C4-2B (cell line): Measurements from ENCODE around the gene NOTCH3.
A peak's percentile ranks its signal among the peaks of the same experiment; 100 is the strongest.

Experiments
- H3K27ac ChIP-seq: fragments of 450-650 bp; 2 replicates; pipeline ENCODE4 v1.5.1; 2017
- ZFX ChIP-seq: fragments of 450-650 bp; IDR thresholded peaks from 2 replicates; pipeline ENCODE4 v1.6.1; 2017
- TF ChIP-seq, protein P1 (sequence below): fragments of 450-650 bp; conservative IDR thresholded peaks from 2 replicates; pipeline ENCODE4 v1.5.1; 2017; ENCODE audit warnings: mild to moderate bottlenecking

NOTCH3 gene

DNA sequence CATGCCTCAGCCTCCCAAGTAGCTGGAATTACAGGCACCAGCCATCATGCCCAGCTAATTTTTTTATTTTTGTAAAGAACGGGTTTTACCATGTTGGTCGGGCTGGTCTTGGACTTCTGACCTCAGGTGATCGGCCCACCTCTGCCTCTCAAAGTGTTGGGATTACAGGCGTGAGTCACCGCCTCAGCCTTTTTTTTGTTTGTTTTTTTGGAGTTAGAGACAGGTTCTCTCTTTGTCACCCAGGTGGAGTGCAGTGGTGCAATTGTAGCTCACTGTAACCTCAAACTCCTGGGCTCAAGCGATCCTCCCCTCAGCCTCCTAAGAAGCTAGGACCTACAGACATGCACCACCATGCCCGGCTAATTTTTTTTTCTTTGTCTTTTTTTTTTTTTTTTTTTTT is 15.6 kb upstream of the NOTCH3 start:
- H3K27ac ChIP-seq, result no peak overlapping the region
- TF ChIP-seq, protein P1, sequence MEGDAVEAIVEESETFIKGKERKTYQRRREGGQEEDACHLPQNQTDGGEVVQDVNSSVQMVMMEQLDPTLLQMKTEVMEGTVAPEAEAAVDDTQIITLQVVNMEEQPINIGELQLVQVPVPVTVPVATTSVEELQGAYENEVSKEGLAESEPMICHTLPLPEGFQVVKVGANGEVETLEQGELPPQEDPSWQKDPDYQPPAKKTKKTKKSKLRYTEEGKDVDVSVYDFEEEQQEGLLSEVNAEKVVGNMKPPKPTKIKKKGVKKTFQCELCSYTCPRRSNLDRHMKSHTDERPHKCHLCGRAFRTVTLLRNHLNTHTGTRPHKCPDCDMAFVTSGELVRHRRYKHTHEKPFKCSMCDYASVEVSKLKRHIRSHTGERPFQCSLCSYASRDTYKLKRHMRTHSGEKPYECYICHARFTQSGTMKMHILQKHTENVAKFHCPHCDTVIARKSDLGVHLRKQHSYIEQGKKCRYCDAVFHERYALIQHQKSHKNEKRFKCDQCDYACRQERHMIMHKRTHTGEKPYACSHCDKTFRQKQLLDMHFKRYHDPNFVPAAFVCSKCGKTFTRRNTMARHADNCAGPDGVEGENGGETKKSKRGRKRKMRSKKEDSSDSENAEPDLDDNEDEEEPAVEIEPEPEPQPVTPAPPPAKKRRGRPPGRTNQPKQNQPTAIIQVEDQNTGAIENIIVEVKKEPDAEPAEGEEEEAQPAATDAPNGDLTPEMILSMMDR, result no peak
- no peak for TF ChIP-seq ZFX

DNA sequence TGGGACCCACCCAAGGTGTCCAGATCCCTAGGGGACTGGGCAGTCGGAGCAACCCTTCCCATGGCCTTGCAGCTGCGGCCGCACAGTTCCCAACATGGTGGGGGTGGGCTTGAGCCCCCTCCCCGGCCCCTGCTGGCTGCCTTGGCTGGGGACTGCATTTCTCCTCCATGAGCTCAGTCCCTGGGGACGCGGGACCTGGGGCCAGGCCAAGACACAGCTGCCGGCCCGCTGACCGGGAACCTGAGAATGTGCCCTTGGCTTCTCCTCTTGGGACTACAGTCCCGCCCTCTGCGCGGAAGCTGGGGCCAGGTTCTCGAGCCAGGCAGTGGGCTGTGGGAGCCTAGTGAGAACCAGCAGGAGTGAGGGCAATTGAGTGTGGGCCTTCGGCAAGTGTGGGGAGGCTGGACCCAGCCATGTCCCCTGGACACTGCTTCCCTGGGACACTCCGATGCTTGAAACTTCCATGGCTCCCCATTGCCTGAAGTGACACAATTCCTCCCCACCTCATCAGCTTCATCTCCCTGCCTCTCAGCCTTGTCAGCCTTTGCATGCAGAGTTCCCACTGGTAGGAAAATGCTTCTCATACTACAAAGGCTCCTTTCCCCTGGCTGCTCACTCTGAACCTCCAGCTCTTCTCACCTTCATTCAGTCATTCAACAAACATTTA is 13.1 kb upstream of the NOTCH3 start:
- no peak overlapping the region for H3K27ac ChIP-seq
- TF ChIP-seq, protein P1, result no peak
- TF ChIP-seq ZFX, result no peak

DNA sequence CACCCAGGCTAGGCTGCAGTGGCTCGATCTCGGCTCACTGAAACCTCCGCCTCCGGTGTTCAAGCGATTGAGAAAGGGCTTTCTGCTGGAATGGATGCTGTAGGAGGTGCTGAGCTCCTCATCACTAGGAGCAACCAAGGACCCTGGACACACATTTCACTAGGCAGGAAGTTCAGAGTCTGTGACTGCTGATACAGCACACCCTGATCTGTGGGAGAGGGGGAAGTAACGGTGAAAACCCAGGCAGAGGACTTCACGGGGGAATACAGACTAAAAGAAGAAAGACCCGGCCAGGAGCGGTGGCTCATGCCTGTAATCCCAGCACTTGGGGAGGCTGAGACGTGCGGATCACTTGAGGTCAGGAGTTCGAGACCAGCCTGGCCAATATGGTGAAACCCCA is 11.9 kb upstream of the NOTCH3 start:
- TF ChIP-seq, protein P1, result no peak
- TF ChIP-seq ZFX, result no peak
- H3K27ac ChIP-seq, result no peak overlapping the region

DNA sequence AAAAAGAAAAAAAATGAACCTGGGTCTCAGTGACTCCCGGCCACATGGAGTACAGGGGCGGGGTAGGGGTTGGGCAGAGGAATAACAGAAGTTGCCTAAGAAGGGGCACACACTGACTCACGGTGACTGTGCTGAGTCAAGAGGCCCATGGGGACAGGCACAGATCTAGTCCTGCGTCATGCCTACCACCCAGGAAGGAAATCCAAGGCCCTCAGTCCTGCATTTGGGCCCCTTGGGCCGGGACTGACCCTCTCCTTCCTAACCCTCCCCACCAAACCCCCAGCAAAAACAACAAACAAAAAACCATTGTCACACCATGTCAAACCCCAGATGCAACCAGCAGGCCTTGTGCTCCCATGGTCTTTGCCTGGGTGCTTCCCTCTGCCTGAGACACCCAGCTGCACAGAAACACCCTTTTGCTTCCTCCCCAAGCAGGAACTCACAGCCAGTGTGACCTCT is 9.6 kb upstream of the NOTCH3 start:
- no peak overlapping the region for H3K27ac ChIP-seq
- TF ChIP-seq, protein P1, result no peak
- TF ChIP-seq ZFX, result no peak

DNA sequence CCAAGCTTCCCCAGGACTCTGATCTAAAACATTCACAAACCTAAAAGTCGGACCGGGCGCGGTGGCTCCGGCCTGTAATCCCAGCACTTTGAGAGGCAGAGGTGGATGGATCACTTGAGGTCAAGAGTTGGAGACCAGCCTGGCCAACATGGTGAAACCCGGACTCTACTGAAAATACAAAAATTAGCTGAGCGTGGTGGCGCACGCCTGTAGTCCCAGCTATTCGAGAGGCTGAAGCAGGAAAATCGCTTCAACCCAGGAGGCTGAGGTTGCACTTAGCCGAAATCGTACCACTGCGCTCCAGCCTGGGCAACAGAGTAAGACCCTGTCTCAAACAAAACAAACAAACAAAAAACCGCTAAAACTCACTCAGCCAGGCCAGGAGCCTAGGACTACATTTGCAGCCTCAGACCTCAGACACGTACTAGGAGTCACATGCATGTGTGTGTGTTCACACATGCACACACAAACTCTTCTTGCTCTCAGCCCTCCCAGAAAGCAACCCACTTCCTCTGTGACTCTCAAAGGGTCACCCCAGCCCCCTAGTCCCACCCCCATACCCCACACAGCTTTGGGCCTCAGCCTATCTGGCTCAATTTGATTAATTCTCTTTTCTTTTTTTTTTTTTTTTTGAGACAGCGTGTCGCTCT is 704 bp upstream of the NOTCH3 start:
- no peak overlapping the region; the same call in 1 of the 2 replicates for H3K27ac ChIP-seq
- no peak for TF ChIP-seq ZFX

DNA sequence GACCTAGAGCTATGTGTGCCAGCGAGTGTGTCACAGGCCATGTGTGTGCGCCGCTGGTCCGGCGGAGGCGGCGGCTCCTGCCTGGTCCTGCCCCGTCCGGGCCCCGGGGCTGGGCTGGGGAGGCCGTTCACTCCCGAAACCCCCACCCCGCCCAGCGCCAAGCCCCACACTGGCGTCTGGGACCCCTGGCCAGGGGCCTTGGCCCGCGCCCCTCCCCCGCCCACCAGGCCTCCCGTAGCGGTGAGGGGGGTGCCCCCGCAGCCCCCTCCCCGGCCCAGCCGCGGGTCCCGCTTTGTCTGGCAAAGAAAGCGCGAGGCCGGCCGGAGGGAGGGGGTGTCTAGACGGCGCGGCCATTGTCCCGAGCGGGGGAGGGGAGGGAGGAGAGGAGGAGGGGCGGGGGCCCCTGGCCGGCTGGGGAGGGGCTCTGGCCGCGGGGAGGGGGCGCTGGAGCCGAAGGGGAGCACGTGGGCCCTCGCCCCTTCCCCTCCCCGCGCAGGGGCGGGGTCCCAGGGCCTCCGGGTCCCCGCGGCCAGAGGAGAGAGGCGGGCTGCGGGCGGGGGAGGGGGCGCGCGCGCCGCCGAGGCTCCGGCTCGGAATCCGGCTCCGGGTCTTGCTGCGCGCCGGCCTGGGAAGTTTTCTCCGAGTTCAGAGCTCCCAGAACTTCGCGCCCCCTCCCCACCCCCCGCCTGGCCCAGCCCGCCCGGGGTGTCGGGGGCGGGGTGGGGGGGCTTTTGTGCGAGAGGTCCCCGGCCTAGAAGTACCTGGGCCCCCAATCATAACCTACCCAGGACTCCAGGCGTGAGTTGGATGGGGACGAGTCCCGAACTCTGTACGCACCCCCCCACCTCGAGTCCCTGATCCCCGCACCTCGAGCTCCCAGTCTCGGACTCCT is 888 bp downstream of the NOTCH3 start:
- H3K27ac ChIP-seq, result peak overlapping the region; percentile 77
- no peak for TF ChIP-seq ZFX
- TF ChIP-seq, protein P1, result no peak

DNA sequence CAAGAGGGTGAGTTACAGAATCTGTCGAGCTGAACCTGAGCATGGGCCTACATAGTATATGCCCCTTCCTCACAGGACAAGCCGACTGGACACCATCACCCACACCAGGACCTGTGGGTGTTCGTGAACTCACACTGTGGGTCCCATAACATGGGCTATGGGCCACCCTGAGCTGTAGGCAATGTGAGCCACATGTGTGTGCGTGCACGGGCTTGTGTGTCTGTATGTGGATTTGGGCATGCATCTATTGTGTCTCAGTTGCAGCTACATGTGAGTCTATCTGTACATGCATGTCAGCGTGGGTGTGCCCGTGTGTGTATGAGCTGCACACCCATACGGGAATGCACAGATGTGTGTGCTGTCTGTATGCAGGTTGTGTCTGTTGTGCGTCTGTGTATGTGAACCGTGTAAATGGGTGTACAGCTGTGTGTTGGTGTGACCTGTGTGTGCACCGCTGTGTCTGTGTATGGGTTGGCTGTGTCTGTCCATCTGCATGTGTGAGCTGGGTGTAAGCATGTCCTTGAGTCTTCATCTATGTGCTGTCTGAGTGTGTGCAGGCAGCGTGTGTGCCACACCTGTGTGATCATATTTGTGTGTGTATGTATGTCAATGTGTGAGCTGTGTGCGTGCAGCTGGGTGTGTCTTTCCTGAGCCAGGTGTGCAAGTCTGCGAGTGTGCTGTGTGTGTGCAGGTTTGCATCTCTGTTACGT is 1.7 kb downstream of the NOTCH3 start:
- H3K27ac ChIP-seq, result peak overlapping the region; percentile 77
- no peak for TF ChIP-seq ZFX
- TF ChIP-seq, protein P1, result no peak
